Activated T-cell treated with anti-CD3 and anti-CD28 coated beads for 1 hour (primary cell): ENCODE measurements around the gene PGP.

Experiments used
- DNase-seq: peaks from one replicate; pipeline ENCODE4 v3.0.0-alpha.2; 2020; ENCODE audit warnings: low read depth

PGP gene

GRCh38 chr16:2237102-2237482 lies 22.5 kb upstream of the PGP start:
- no peak for DNase-seq

- no peak for DNase-seq
Measured at GRCh38 chr16:2236337-2237101, 21.9 kb upstream of the PGP start, which contains the start of gene DNASE1L2. TSS of gene DNASE1L2 (plus strand) at chr16:2236444. CDS start at chr16:2236817, 373 bp downstream.

- DNase-seq = no peak
Measured at GRCh38 chr16:2235695-2236336, 21.2 kb upstream of the PGP start.

GRCh38 chr16:2235234-2235651 lies 20.6 kb upstream of the PGP start:
- no peak for DNase-seq

GRCh38 chr16:2234813-2235170 lies 20.2 kb upstream of the PGP start:
- no peak for DNase-seq

DNA sequence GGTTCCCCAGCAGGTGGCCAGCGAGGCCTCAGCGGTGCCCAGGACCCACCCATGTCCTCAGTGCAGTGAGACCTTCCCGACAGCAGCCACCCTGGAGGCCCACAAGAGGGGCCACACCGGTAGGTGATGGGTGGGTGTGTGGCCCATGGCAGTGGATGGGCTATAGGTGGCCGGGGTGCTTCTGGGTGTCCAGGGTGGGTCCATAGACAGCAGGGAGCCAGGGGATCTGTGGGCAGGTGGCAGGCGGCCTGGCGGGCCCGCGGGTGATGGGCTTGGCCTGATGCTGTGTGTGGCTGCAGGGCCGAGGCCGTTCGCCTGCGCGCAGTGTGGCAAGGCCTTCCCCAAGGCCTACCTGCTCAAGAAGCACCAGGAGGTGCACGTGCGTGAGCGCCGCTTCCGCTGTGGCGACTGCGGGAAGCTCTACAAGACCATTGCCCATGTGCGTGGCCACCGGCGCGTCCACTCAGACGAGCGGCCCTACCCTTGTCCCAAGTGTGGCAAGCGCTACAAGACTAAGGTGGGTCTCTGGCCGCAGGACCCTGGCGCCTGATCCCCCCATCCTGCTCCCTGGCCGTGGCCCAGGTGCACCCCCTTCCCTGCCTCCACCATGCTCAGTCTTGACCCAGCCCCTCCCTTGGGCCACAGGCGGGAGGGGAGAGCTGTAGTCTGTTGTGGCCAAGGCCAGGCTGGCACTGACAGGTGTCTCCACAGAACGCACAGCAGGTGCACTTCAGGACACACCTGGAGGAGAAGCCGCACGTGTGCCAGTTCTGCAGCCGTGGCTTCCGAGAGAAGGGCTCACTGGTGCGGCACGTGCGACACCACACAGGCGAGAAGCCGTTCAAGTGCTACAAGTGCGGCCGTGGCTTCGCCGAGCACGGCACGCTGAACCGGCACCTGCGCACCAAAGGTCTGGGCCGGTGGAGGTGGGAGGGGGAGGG lies 19.5 kb upstream of the PGP start:
- DNase-seq = no peak

GRCh38 chr16:2233046-2233775 lies 18.6 kb upstream of the PGP start:
- DNase-seq = no peak

DNA sequence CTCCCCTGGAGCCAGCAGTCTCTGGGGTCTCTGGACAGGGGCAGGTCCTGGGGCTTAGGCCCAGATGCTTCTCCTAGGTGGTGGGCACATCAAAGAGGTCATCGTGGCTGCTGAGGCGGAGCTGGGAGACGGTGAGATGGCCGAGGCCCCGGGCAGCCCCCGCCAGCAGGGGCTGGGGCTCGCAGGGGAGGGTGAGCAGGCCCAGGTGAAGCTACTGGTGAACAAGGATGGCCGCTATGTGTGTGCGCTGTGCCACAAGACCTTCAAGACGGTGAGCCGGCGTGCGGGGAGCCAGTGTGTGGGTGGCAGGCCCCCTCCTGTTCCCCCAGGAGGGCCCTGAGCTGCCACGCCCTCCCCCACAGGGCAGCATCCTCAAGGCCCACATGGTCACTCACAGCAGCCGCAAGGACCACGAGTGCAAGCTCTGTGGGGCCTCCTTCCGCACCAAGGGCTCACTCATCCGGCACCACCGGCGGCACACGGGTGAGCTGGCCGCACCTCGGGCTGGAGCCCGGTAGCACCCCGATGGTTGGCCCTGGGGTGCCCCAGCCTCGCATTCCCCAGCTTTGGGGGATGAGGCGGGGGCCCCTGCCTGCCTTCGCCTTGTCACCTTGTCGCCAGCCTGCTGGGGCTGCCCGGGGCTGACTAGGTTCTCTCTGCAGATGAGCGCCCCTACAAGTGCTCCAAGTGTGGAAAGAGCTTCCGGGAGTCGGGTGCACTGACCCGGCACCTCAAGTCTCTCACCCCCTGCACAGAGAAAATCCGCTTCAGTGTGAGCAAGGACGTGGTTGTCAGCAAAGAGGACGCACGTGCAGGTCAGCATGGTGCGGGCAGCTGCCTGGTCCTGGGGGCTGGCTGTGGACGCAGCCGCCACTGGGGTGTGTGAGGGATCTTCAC lies 17.7 kb upstream of the PGP start:
- DNase-seq = no peak

- DNase-seq = no peak
Measured at GRCh38 chr16:2231016-2231931, 16.6 kb upstream of the PGP start.

GRCh38 chr16:2230376-2230775 lies 15.7 kb upstream of the PGP start:
- no peak for DNase-seq

- no peak for DNase-seq
Measured at GRCh38 chr16:2229632-2230250, 15.1 kb upstream of the PGP start.

- DNase-seq = no peak
Measured at GRCh38 chr16:2229091-2229490, 14.5 kb upstream of the PGP start.

DNA sequence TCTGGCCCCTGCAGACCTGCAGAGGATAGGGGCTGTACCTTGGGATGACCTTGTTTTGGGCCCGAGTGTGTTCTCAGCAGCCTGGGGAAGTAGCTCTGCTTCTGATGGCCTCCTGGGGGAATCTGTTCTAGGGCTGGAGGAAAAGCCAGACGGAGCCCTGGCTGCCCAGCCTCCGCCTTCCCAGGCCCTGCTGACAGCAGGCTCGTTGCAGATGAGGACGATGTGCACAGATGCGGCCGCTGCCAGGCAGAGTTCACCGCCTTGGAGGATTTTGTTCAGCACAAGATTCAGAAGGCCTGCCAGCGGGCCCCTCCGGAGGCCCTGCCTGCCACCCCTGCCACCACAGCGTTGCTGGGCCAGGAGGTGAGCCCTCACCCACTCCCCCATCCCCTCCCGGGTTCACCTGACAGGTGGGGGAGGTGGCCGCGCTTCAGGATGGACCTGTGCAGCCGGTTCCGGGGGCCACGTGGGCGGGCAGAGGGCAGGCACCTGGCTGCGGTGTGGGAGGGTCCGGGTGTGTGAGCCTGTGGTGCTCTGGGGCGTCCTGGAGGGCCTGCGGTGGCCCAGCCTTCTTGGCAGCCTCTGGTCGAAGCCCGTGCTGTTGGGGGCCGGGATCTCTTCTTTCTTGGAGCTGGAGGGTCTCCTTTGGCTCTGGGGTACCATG lies 13.7 kb upstream of the PGP start:
- DNase-seq = no peak

DNA sequence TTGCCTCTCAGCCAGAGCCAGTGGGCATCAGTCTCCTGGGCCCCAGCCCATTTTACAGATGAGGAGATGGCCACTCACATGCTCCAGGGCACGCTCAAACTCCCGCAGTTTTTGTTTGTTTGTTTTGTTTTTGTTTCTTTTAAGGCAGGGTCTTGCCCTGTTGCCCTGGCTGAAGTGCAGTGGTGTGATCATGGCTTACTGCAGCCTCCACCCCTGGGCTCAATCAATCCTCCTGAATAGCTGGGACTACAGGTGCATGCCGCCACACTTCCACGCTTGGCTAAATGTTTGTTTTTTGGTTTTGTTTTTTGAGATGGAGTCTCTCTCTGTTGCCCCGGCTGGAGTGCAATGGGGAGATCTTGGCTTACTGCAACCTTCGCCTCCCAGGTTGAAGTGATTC lies 12.3 kb upstream of the PGP start:
- DNase-seq = no peak

DNA sequence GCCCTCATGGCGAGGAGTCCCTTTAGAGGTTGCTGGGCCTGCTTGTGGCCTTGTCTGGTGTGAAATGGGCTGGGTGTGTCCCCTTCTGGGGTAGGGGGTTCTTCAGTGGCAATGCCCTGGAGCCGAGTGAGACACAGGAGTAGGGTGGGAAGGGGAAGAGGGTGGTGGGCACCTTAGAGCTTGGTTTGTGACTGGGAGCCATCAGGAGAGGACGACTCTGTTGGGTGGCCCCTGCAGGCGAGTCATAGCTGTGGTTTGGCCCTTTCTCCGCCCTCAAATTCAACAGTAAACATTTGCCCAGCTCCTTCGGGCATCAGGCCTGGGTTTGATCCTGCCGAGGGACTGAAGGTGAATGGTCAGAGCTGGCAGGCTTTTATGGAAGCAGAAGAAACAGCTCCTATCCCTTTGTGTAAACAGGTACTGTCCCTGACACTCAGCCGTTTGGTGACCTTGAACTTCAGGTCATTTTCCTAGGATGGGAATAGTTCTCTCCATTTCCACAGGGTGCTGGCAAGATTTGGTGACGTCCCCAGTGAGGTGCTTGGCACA lies 11.7 kb upstream of the PGP start:
- DNase-seq = no peak

DNA sequence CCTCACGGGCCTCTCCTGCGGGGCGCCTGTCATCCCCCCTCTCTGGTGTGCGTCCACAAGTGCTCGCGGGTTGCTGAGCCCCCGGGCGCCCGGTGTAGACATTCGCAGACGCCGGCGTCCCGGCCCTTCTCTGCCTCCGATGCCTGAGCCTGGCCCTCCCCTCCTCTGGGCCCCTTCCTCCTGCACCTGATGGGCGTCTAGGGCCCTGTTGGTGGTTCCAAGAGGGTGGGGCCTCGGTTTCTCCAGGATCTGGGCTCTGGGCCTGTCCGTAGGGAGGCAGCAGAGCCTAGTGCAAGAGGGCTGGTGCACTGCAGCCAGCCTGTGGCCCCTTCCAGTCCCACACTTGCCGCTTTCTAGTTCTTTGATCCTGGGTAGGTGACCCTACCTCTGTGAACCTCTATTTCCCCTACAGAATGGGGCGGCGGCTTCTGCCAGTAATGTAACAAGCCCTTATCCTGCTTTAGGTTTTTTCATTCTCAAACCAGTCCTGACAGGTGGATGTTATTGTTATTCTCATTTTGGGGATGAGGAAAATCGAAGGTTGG lies 9.4 kb upstream of the PGP start:
- no peak for DNase-seq

DNA sequence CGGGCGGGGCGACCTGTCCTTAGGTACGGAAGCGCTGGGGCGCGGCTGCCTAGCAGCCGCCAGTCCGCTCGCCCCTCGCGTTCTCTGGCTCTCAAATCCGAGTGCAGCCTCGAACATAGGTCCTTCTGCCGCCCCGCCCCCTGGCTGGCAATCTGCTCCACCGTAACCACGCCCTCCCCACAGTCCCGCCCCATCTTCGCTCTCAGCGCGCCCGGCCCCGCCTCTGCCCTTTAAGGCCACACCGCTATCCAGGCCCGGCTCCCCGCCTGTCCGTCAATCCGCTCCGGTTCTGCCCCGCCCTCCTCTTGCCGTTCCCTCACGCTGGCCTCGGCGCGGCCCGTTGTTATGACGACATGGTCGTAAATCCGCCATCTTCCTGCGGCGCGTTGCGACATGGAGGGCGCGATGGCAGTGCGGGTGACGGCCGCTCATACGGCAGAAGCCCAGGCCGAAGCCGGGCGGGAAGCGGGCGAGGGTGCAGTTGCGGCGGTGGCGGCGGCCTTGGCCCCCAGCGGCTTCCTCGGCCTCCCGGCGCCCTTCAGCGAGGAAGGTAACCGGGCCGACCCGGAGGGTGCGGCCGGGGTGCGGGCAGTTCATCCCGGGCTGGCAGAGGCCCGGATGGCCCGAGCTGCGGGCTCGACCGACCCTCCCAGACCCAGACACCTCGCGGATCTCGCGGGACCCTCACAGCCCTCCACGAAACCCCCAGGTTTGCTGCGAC lies 8.7 kb upstream of the PGP start, which contains the start of gene E4F1:
Gene E4F1, plus strand, starts transcription at position 371 of the 721 bp plus-strand sequence. Its CDS starts 23 bp downstream, at position 394.
- DNase-seq = peak; percentile 97
